ENCODE data around the gene PSME2. TPM values are rescaled to one million over a fixed set of nuclear protein-coding genes. Genes with fewer than 3 reads are reported as not detected.

PSME2 gene
- total RNA-seq, 1 donor from 2014 or later = 53.6 TPM

GRCh38 chr14:24179294-24179960, 33.0 kb upstream of the PSME2 start:
- H3K36me3 Mint-ChIP-seq (ENCODE audit: low read depth) = peaks cover 21% of the 10 kb centered on the region
- no peak for TF ChIP-seq CTCF (IDR thresholded peaks at IDR 0.05)
- H3K27ac Mint-ChIP-seq (ENCODE audit: unreplicated experiment) = no peak overlapping the region
- H3K4me1 Mint-ChIP-seq (ENCODE audit: low read depth) = no peaks in the 10 kb centered on the region
- H3K27me3 Mint-ChIP-seq (ENCODE audit: low read depth) = no peaks in the 10 kb centered on the region
- no peak for DNase-seq (ENCODE audit: low spot score)
- H3K4me3 Mint-ChIP-seq (ENCODE audit: unreplicated experiment) = no peak overlapping the region
- H3K9me3 Mint-ChIP-seq (ENCODE audit: low read depth) = no peaks in the 10 kb centered on the region

- no peak overlapping the region for H3K27ac Mint-ChIP-seq (ENCODE audit: unreplicated experiment)
- H3K4me3 Mint-ChIP-seq (ENCODE audit: unreplicated experiment) = no peak overlapping the region
- H3K36me3 Mint-ChIP-seq (ENCODE audit: low read depth) = peaks cover 21% of the 10 kb centered on the region
These were observed 32.2 kb upstream of the PSME2 start for GRCh38 chr14:24178399-24179178.

GRCh38 chr14:24177891-24178290, 31.5 kb upstream of the PSME2 start:
- no peak overlapping the region for H3K27ac Mint-ChIP-seq (ENCODE audit: unreplicated experiment)
- no peak for TF ChIP-seq CTCF (IDR thresholded peaks at IDR 0.05)
- no peaks in the 10 kb centered on the region for H3K9me3 Mint-ChIP-seq (ENCODE audit: low read depth)
- peaks cover 18% of the 10 kb centered on the region for H3K36me3 Mint-ChIP-seq (ENCODE audit: low read depth)
- H3K4me1 Mint-ChIP-seq (ENCODE audit: low read depth) = no peaks in the 10 kb centered on the region
- no peaks in the 10 kb centered on the region for H3K27me3 Mint-ChIP-seq (ENCODE audit: low read depth)
- H3K4me3 Mint-ChIP-seq (ENCODE audit: unreplicated experiment) = no peak overlapping the region
- DNase-seq (ENCODE audit: low spot score) = no peak

More at GRCh38 chr14:24178399-24179178, 32.2 kb upstream of the PSME2 start:
- Mint-ChIP-seq H3K4me1 (ENCODE audit: low read depth) (no peaks in the 10 kb centered on the region), H3K27me3 (ENCODE audit: low read depth) (no peaks in the 10 kb centered on the region), H3K9me3 (ENCODE audit: low read depth) (no peaks in the 10 kb centered on the region)
- TF ChIP-seq CTCF (IDR thresholded peaks at IDR 0.05) = no peak
- no peak for DNase-seq (ENCODE audit: low spot score)

GRCh38 chr14:24177041-24177825, 30.8 kb upstream of the PSME2 start:
- Mint-ChIP-seq H3K27me3 (ENCODE audit: low read depth) (no peaks in the 10 kb centered on the region), H3K27ac (ENCODE audit: unreplicated experiment) (no peak overlapping the region), H3K9me3 (ENCODE audit: low read depth) (no peaks in the 10 kb centered on the region), H3K4me1 (ENCODE audit: low read depth) (no peaks in the 10 kb centered on the region), H3K4me3 (ENCODE audit: unreplicated experiment) (no peak overlapping the region), H3K36me3 (ENCODE audit: low read depth) (peaks cover 15% of the 10 kb centered on the region)
- no peak for TF ChIP-seq CTCF (IDR thresholded peaks at IDR 0.05)
- no peak for DNase-seq (ENCODE audit: low spot score)

GRCh38 chr14:24176599-24176998, 30.2 kb upstream of the PSME2 start:
- Mint-ChIP-seq H3K4me1 (ENCODE audit: low read depth) (no peaks in the 10 kb centered on the region), H3K27me3 (ENCODE audit: low read depth) (no peaks in the 10 kb centered on the region), H3K36me3 (ENCODE audit: low read depth) (peaks cover 11% of the 10 kb centered on the region), H3K4me3 (ENCODE audit: unreplicated experiment) (no peak overlapping the region), H3K9me3 (ENCODE audit: low read depth) (no peaks in the 10 kb centered on the region), H3K27ac (ENCODE audit: unreplicated experiment) (no peak overlapping the region)
- no peak for DNase-seq (ENCODE audit: low spot score)
- TF ChIP-seq CTCF (IDR thresholded peaks at IDR 0.05) = no peak
